ENCODE results near the gene NT5DC4.

The NT5DC4 gene

DNA sequence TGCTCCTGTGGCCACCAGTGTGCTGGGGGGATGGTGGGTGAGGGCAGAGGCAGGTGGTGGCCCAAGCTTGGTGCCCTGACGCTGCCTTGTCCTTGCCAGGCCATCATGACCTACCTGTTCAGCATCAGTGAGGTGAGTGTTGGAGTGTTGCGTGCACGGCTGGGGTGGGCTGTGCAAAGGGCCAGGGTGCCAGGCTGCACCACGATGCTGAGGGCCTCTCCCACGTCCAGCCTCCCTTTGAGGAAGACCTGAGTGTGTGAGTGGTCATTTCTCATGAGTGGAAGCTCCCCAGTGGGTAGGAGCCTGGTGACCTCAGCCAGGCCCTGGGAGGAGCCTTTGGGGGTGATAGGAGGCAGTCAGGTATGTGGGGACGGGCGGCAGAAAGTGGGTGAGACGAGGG, 3.2 kb downstream of the NT5DC4 start:
- TF ChIP-seq POLR2A (IDR thresholded peaks at IDR 0.05; ENCODE audit: low read length) (no peak), GATA1 (IDR thresholded peaks at IDR 0.05; ENCODE audit: low read depth, low read length) (no peak)
- no peak for DNase-seq

DNA sequence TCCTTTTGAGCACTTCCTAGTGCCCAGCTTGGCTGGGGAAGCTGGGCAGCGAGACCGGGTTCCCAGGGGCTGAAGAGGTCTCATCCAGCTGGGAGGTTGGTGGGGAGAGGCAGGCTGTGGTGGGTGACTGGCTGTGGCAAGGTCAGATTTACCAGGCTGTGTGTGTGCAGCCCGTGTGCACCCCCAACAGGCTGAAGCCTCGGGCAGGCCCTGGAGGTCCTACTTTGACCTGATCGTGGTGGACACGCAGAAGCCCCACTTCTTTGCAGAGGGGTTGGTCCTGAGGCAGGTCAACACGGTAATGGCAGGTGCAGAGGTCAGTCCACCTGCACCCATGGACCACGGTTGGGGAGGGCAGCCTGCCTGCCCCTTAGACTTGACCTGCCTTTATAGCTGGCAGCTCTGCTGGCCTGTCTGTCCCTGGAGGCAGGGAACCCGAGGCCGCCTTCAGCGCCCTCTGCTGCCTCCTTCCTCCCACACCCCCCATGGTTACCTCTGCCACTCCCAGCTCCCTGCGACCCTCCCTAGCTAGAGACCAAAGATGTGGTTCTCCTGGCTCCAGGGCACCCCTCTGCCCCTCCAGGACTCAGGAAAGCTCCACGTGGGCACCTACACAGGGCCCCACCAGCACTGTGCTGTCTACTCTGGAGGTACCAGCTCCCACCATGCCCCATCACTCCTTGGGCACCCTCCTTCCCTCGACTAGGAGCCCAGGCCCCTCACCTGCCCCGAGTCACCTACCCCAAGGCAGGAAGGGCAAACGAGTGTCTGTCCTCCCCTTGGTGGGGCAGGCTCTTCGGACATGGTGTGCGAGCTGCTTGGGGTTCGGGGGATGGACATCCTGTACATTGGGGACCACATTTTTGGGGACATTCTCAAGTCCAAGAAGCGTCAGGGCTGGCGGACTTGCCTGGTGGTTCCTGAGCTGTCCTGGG, 4.0 kb downstream of the NT5DC4 start:
- peak; percentile 47 to 65 for DNase-seq
- TF ChIP-seq GATA1 (IDR thresholded peaks at IDR 0.05; ENCODE audit: low read depth, low read length) (no peak), POLR2A (IDR thresholded peaks at IDR 0.05; ENCODE audit: low read length) (no peak)

DNA sequence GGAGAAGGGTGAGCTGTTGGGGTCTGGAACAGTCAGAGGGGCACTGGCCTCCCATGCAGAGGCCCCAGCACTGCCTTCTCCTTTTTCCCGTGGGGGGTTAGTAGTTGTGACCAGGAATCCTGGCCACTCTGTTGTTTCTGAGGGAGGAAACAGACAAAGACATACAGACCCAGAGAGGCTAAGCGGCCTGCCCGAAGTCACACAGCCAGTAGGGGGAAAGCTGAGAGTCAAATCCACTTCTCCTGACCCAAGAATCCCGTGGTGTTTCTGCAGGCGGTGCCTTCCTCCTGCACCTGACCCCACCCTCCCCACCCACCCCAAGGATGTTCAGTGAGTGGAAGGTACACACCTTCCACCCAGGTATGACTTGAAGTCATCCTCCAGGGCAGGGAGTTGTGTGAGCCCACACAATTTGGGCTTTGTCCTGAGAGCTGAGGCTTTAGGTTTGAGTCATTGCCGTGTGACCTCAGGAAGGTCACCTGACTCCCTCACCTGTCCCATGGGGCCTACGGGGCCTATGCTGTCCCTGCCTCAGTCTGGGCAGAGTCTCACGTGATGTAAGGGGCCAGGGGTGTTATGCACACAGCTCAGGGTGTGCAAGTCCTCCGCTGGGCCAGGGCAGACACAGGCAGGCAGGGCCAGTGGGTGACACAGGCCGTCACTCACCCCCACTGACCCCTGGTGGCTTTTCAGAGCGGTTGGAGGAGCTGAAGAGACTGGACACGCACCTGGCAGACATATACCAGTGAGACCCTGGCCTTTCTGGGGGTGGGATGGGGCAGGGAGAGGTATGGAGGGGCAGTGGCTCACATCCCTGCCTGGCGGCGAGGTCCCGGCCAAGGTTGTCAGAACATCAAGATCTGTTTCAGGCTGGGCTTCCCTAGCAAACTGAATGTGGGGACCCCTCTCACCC, 5.0 kb downstream of the NT5DC4 start:
- no peak for DNase-seq
- TF ChIP-seq GATA1 (IDR thresholded peaks at IDR 0.05; ENCODE audit: low read depth, low read length), result no peak
- no peak for TF ChIP-seq POLR2A (IDR thresholded peaks at IDR 0.05; ENCODE audit: low read length)

DNA sequence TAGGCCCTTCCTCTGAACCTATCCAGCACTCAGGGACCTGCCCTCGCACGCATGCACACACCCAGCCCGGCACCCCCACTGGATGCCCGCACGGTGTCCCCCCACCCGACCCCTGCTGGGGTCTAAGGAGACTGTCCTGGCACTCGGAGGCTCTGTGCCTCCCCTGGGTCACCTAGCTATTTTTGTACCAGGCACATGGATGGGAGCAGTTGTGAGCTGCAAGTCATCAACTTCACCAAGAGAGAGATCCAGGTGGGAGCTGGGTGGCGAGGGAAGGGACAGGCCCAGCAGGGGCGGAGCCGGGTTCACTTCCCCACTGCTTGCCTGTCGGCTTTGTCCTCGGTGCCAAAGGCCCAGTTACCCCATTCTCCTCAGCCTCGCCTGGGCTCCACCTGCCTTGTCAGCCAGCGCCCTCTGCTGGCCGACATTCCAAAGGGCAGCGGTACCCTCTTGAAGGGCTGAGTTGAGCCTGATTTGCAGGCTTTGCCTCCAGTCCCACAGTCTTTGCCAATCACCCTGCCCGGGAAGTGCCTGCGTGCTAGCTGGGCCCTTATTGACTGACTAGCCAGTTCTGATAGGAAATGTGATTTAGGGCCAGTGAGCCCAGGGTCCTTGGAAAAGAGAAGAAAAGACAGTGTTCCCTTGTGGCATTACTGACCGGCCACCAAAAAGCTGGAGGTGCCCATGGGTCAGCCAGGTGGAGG, 5.8 kb downstream of the NT5DC4 start:
- TF ChIP-seq POLR2A (IDR thresholded peaks at IDR 0.05; ENCODE audit: low read length) (no peak), GATA1 (IDR thresholded peaks at IDR 0.05; ENCODE audit: low read depth, low read length) (no peak)
- DNase-seq, result peak; percentile 91 to 95

DNA sequence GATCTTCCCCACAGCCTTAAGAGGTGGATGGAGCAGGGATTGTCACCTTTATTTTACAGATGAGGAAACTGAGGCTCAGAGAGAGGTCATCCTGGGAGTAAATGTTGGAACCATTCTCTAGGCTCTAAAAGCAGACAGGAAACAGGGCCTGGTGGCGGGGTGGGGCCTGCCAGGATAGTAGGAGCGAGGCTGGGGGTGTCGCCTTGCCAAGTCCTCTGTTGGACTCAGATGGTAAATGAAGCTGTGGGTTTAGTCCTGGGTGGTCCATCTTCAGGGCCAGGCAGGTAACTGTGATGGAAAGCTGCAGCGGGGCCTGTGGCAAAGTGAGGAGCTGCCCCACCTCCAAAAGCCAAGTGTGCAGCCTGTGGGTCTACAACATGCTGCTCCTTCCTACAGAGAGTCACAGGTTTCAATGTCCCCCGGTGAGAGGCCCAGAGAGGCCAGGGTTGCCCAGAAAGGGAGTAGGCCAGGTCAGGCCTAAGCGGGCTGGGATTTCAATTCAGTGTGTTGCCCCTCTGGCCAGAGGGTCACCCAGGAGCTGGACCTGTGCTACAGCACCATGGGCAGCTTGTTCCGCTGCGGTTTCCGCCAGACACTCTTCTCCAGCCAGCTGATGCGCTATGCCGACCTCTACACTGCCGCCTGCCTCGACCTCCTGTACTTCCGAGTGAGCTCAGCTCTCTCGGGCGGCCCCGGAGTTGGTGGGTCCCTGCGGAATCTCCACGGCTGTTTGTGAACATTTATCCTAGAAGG, 6.6 kb downstream of the NT5DC4 start:
- TF ChIP-seq POLR2A (IDR thresholded peaks at IDR 0.05; ENCODE audit: low read length) (no peak), GATA1 (IDR thresholded peaks at IDR 0.05; ENCODE audit: low read depth, low read length) (no peak)

DNA sequence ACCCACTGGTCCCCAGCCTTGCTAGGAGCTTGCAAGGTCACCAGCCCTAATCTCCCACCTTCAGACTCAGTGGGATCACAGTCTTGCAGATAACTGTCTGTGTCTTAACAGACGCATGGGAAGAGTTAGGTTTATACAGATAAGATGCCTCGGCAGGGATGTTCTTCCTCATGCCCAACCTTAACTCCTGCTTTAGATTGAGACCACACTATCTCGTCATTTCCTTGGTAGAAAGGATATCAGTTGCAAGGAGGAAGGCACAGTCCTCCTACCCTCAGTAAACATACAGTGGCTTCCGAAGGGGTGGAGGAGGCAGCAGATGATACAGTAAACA, 7.2 kb downstream of the NT5DC4 start:
- DNase-seq, result peak; percentile 51 to 73
- TF ChIP-seq POLR2A (IDR thresholded peaks at IDR 0.05; ENCODE audit: low read length) (no peak), GATA1 (IDR thresholded peaks at IDR 0.05; ENCODE audit: low read depth, low read length) (no peak)

More for the DNA sequence above, 6.6 kb downstream of the NT5DC4 start:
- no peak for DNase-seq

DNA sequence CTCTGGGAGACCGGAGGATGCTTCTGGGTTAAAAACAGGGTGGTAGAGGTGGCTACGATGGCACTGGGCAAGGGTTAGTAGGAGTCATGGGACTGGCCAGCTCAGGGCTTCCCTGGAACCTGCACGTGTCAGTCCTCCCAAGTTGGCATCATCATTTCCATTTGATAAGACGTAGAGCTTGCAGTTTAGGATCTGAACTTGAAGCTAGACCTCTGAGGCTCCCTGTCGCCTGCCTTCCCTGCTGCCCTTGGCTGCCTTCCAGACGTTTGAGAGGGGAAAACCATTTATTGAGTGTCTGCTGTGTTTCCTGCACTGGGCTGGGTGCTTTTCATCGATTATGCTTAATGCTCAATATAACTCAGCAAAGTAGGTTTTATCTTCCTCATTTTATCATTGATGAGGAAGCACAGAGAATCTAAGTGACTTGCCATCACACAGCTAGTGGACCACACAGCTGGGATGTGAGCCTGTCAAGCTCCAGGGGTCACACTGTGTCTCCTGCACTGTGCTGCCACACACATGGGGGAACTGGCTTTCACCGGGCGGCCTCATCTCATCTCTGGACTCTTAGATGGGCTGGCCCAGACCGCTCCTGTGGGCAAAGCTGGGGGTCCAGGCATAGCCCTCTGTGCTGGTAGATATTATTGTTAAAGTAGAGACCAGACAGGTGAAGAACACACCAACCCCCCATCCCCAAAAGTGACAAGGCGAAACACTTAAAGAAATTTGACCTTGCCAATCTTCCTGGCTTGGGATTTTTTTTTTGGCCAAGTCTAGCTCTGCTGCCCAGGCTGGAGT, 7.8 kb downstream of the NT5DC4 start:
- DNase-seq, result peak; percentile 51 to 53
- TF ChIP-seq POLR2A (IDR thresholded peaks at IDR 0.05; ENCODE audit: low read length) (no peak), GATA1 (IDR thresholded peaks at IDR 0.05; ENCODE audit: low read depth, low read length) (no peak)

DNA sequence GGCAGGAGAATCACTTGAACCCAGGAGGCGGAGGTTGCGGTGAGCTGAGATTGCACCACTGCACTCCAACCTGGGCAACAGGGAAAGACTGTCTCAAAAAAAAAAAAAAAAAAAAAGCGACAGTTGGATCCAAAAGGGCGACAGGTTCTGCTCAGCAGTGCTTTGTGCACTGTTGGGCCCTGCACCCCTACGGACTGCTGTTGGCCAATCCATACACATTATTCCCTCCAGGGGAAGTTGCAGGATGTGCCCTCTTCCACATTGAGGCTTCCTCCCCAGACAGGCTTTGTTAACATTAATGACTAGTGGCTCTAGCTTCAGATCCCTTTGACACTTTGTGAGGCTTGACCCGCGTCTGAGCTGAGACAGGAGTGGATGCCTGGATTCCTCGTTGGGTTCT, 9.4 kb downstream of the NT5DC4 start:
- DNase-seq, result no peak
- TF ChIP-seq GATA1 (IDR thresholded peaks at IDR 0.05; ENCODE audit: low read depth, low read length) (no peak), POLR2A (IDR thresholded peaks at IDR 0.05; ENCODE audit: low read length) (no peak)

DNA sequence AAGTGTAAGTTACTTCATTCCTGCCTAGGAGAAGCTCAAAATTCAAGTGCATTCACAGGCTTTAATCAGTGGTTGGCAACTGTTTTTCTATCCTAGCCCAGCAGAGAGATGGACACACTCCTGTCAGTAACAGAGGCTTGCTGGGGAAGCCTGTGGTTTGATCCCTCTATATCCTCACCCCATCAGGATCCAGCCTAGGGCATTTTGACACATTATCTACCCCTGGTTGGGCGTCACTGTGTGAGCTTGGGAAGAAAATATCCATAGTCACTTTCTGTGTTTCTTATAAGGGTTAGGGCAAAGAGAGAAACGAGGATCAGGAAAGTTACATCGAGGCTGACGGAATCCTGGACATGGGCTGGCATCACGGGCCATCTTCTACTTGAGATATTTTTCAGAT, 10.0 kb downstream of the NT5DC4 start:
- DNase-seq, result no peak
- TF ChIP-seq POLR2A (IDR thresholded peaks at IDR 0.05; ENCODE audit: low read length) (no peak), GATA1 (IDR thresholded peaks at IDR 0.05; ENCODE audit: low read depth, low read length) (no peak)

DNA sequence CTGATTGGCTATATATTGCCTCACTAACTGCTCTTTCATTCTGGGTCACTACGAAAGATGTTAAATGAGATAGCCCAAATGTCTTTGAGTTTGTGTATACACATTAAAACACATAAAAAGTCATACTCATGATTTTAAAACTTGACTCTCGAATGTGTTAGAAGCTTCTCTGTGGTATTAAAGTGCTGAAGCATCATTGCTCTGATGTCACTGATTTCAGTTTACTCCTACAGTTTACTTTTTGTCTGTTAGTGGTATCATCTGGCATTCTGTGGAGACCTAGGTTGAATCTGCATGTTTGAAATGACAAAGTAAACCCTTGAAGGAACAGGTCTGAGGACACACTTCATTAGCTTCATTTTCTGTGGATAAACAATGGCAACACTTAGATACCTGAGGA, 10.7 kb downstream of the NT5DC4 start:
- TF ChIP-seq POLR2A (IDR thresholded peaks at IDR 0.05; ENCODE audit: low read length) (no peak), GATA1 (IDR thresholded peaks at IDR 0.05; ENCODE audit: low read depth, low read length) (no peak)
- no peak for DNase-seq

DNA sequence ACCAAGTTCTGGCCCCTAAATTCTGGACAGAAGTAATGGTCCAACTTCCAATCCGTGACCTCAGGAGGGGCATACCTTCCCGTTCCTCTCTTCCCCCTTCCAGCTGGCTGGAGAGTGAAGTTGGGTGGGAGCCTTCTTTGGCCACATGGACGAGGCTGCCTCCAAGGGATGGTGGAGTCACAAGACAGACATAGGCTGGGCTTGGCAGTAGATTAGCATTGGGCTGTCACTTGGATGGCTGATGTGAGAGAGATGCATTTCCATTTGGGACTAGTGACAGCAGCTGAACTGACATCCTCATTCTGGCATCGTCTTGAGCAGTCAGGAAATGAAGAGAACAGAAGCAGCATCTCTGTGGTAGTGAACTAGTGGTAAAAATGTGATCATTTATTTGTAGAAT, 12.6 kb downstream of the NT5DC4 start:
- DNase-seq, result no peak
- no peak for TF ChIP-seq POLR2A (IDR thresholded peaks at IDR 0.05; ENCODE audit: low read length)
- no peak for TF ChIP-seq GATA1 (IDR thresholded peaks at IDR 0.05; ENCODE audit: low read depth, low read length)

DNA sequence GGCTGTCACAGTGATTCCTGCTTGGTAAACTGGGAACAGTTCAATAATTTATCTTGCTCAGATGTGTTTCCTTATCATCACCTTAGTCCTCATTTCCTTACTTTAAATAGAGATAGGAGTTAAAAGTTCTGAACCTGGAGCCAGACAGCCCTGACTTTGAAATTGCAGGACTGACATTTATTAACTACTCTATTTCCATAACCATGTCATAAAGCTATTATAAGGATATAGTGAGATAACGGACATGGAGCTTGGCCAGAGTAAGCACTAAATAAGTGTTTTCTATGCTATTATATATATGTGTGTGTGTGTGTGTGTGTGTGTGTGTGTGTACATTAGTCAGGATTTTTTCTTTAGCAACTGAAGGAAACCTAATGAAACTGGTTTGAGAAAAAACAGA, 13.1 kb downstream of the NT5DC4 start:
- no peak for DNase-seq
- no peak for TF ChIP-seq POLR2A (IDR thresholded peaks at IDR 0.05; ENCODE audit: low read length)
- TF ChIP-seq GATA1 (IDR thresholded peaks at IDR 0.05; ENCODE audit: low read depth, low read length), result no peak
